PC-3 (cell line): Measurements from ENCODE around the gene RBAK.

ENCODE experiments used
- EZH2phosphoT487 ChIP-seq: fragments of 300-600 bp; sonication (generic); IDR thresholded peaks from 2 replicates; pipeline ENCODE4 v1.6.1; 2018; ENCODE audit warnings: mild to moderate bottlenecking, antibody characterized with exemption, low read length, borderline replicate concordance
- TF ChIP-seq, protein P1 (sequence below): fragments of 300-600 bp; sonication (generic); conservative IDR thresholded peaks from 2 replicates; pipeline ENCODE4 v1.5.1; 2017; ENCODE audit warnings: antibody characterized with exemption, low read depth, mild to moderate bottlenecking, low read length

DNA sequence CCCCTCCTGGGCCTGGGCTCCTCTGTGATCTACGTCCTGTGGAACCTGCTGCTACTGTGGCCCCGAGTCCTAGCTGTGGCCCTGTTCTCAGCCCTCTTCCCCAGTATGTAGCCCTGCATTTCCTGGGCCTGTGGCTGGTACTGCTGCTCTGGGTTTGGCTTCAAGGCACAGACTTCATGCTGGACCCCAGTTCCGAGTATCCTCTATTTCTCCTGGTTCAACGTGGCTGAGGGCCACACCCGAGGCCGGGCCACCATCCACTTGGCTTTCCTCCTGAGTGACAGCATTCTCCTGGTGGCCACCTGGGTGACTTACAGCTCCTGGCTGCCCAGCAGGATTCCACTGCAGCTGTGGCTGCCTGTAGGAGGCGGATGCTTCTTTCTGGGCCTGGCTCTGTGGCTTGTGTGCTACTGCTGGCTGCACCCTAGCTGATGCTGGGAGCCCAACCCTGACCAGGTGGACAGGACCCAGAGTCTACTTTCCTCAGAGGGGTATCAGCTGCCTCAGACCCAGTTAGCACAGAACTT lies 48.9 kb upstream of the RBAK start:
- TF ChIP-seq, protein P1, sequence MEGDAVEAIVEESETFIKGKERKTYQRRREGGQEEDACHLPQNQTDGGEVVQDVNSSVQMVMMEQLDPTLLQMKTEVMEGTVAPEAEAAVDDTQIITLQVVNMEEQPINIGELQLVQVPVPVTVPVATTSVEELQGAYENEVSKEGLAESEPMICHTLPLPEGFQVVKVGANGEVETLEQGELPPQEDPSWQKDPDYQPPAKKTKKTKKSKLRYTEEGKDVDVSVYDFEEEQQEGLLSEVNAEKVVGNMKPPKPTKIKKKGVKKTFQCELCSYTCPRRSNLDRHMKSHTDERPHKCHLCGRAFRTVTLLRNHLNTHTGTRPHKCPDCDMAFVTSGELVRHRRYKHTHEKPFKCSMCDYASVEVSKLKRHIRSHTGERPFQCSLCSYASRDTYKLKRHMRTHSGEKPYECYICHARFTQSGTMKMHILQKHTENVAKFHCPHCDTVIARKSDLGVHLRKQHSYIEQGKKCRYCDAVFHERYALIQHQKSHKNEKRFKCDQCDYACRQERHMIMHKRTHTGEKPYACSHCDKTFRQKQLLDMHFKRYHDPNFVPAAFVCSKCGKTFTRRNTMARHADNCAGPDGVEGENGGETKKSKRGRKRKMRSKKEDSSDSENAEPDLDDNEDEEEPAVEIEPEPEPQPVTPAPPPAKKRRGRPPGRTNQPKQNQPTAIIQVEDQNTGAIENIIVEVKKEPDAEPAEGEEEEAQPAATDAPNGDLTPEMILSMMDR: peak; percentile 28; the same call in 1 of the 2 replicates
- no peak for TF ChIP-seq EZH2phosphoT487
